BLaER1 treated with 17β-estradiol and CSF1 and Interleukin-3, amounts not matched to agents 10 nM and 100 nM (cell line): ENCODE results near the gene SLC7A6OS.

Source experiments
- H3K27ac ChIP-seq, 11 experiments: shearing (Covaris generic); formaldehyde crosslinking; 2 replicates each; pipeline ENCODE4 v1.8.1; 2022
- H3K27me3 ChIP-seq, 11 experiments: shearing (Covaris generic); formaldehyde crosslinking; 2 replicates each; pipeline ENCODE4 v1.8.1; 2022
- H3K36me3 ChIP-seq, 11 experiments: shearing (Covaris generic); formaldehyde crosslinking; 2 replicates each; pipeline ENCODE4 v1.8.1; 2022
- H3K4me1 ChIP-seq, 10 experiments: shearing (Covaris generic); formaldehyde crosslinking; 2 replicates each; pipeline ENCODE4 v1.8.1; 2022
- H3K4me2 ChIP-seq, 11 experiments: shearing (Covaris generic); formaldehyde crosslinking; 2 replicates each; pipeline ENCODE4 v1.8.1; 2022
- H3K4me3 ChIP-seq, 10 experiments: shearing (Covaris generic); formaldehyde crosslinking; 2 replicates each; pipeline ENCODE4 v1.8.1; 2022
- H3K9ac ChIP-seq, 11 experiments: shearing (Covaris generic); formaldehyde crosslinking; 2 replicates each; pipeline ENCODE4 v1.8.1; 2022
- H3K9me3 ChIP-seq, 11 experiments: shearing (Covaris generic); formaldehyde crosslinking; replicated peaks in 1 of 11; 2 replicates each; pipeline ENCODE4 v1.8.1; 2022
- H4K20me1 ChIP-seq, 11 experiments: shearing (Covaris generic); formaldehyde crosslinking; 2 replicates each; pipeline ENCODE4 v1.8.1; 2022
- Cebpa-rat ChIP-seq, 11 experiments: shearing (Covaris generic); IDR thresholded peaks; 2 replicates each; pipeline ENCODE4 v1.8.1; 2022

Gene SLC7A6OS

GRCh38 chr16:68276223-68276622 lies 34.5 kb downstream of the SLC7A6OS start:
- H3K27me3 ChIP-seq: no peaks in the 10 kb centered on the region
- peaks cover 12 to 76% (median 47%) of the 10 kb centered on the region in 11 experiments; a peak in 20 of 22 replicates for H4K20me1 ChIP-seq
- peaks cover 29 to 50% (median 38%) of the 10 kb centered on the region in 10 experiments; a peak in 19 of 20 replicates for H3K4me1 ChIP-seq
- no peak for TF ChIP-seq Cebpa-rat (IDR thresholded peaks at IDR 0.05)
- H3K27ac ChIP-seq: no peak overlapping the region
- H3K36me3 ChIP-seq: peaks cover 34 to 99% (median 89%) of the 10 kb centered on the region in 11 experiments
- no peak overlapping the region for H3K4me3 ChIP-seq
- H3K9ac ChIP-seq: peak overlapping the region in 3 of 11 experiments; percentile 4 to 22 (median 12); a peak in 2 of 22 replicates
- peak overlapping the region in 1 of 11 experiments; percentile 8; a peak in 3 of 22 replicates for H3K4me2 ChIP-seq
- no peaks in the 10 kb centered on the region; a peak in 3 of 22 replicates for H3K9me3 ChIP-seq

- Histone ChIP-seq H3K4me2 (peak overlapping the region in 4 of 11 experiments; percentile 2 to 14 (median 7); a peak in 5 of 22 replicates), H3K4me1 (peaks cover 24 to 45% (median 33%) of the 10 kb centered on the region in 10 experiments; a peak in 19 of 20 replicates)
Measured at GRCh38 chr16:68275611-68276191, 35.0 kb downstream of the SLC7A6OS start.

GRCh38 chr16:68274441-68274840 lies 36.3 kb downstream of the SLC7A6OS start:
- no peak overlapping the region for H3K27ac ChIP-seq
- no peak for TF ChIP-seq Cebpa-rat (IDR thresholded peaks at IDR 0.05)

More at GRCh38 chr16:68275611-68276191, 35.0 kb downstream of the SLC7A6OS start:
- Histone ChIP-seq H3K9ac (peak overlapping the region in 2 of 11 experiments; percentile 4 to 12; a peak in 2 of 22 replicates), H3K4me3 (no peak overlapping the region), H4K20me1 (peaks cover 12 to 76% (median 52%) of the 10 kb centered on the region in 11 experiments; a peak in 20 of 22 replicates), H3K9me3 (no peaks in the 10 kb centered on the region; a peak in 3 of 22 replicates), H3K27ac (no peak overlapping the region), H3K36me3 (peaks cover 39 to 99% (median 90%) of the 10 kb centered on the region in 11 experiments), H3K27me3 (no peaks in the 10 kb centered on the region)
- no peak for TF ChIP-seq Cebpa-rat (IDR thresholded peaks at IDR 0.05)

GRCh38 chr16:68273896-68274295 lies 36.9 kb downstream of the SLC7A6OS start:
- no peaks in the 10 kb centered on the region; a peak in 3 of 22 replicates for H3K9me3 ChIP-seq
- H4K20me1 ChIP-seq: peaks cover 12 to 80% (median 68%) of the 10 kb centered on the region in 11 experiments; a peak in 20 of 22 replicates
- TF ChIP-seq Cebpa-rat (IDR thresholded peaks at IDR 0.05): no peak
- H3K27ac ChIP-seq: no peak overlapping the region
- peaks cover 48 to 99% (median 88%) of the 10 kb centered on the region in 11 experiments for H3K36me3 ChIP-seq
- H3K4me3 ChIP-seq: no peak overlapping the region
- H3K27me3 ChIP-seq: no peaks in the 10 kb centered on the region
- peaks cover 15 to 35% (median 28%) of the 10 kb centered on the region in 10 experiments; a peak in 16 of 20 replicates for H3K4me1 ChIP-seq
- no peak overlapping the region for H3K9ac ChIP-seq
- H3K4me2 ChIP-seq: no peak overlapping the region

More at GRCh38 chr16:68274441-68274840, 36.3 kb downstream of the SLC7A6OS start:
- H3K4me3 ChIP-seq: no peak overlapping the region
- H3K4me2 ChIP-seq: peak overlapping the region in 1 of 11 experiments; percentile 24; a peak in 1 of 22 replicates
- H3K36me3 ChIP-seq: peaks cover 48 to 99% (median 89%) of the 10 kb centered on the region in 11 experiments
- no peak overlapping the region for H3K9ac ChIP-seq
- no peaks in the 10 kb centered on the region for H3K27me3 ChIP-seq
- H3K9me3 ChIP-seq: no peaks in the 10 kb centered on the region; a peak in 3 of 22 replicates
- peaks cover 12 to 76% (median 63%) of the 10 kb centered on the region in 11 experiments; a peak in 20 of 22 replicates for H4K20me1 ChIP-seq
- peaks cover 15 to 35% (median 28%) of the 10 kb centered on the region in 10 experiments; a peak in 17 of 20 replicates for H3K4me1 ChIP-seq

GRCh38 chr16:68273459-68273858 lies 37.3 kb downstream of the SLC7A6OS start:
- Histone ChIP-seq H3K27ac (no peak overlapping the region), H3K9ac (no peak overlapping the region; a peak in 1 of 22 replicates), H3K27me3 (no peaks in the 10 kb centered on the region), H3K4me1 (peaks cover 15 to 38% (median 30%) of the 10 kb centered on the region in 10 experiments; a peak in 18 of 20 replicates), H3K4me3 (no peak overlapping the region), H4K20me1 (peaks cover 12 to 84% (median 72%) of the 10 kb centered on the region in 11 experiments; a peak in 20 of 22 replicates), H3K9me3 (no peaks in the 10 kb centered on the region; a peak in 2 of 22 replicates), H3K4me2 (no peak overlapping the region), H3K36me3 (peaks cover 48 to 99% (median 89%) of the 10 kb centered on the region in 11 experiments)
- peak in 2 of 11 experiments; percentile 20 to 49; a peak in 2 of 22 replicates for TF ChIP-seq Cebpa-rat (IDR thresholded peaks at IDR 0.05)

GRCh38 chr16:68272507-68273209 lies 38.1 kb downstream of the SLC7A6OS start:
- H3K27me3 ChIP-seq: no peaks in the 10 kb centered on the region
- peaks cover 20 to 46% (median 38%) of the 10 kb centered on the region in 10 experiments; a peak in 19 of 20 replicates for H3K4me1 ChIP-seq
- H3K36me3 ChIP-seq: peaks cover 53 to 100% (median 89%) of the 10 kb centered on the region in 11 experiments
- TF ChIP-seq Cebpa-rat (IDR thresholded peaks at IDR 0.05): no peak
- no peak overlapping the region for H3K4me3 ChIP-seq
- H3K27ac ChIP-seq: no peak overlapping the region
- peaks cover 12 to 92% (median 80%) of the 10 kb centered on the region in 11 experiments; a peak in 20 of 22 replicates for H4K20me1 ChIP-seq
- no peaks in the 10 kb centered on the region; a peak in 1 of 22 replicates for H3K9me3 ChIP-seq
- H3K9ac ChIP-seq: peak overlapping the region in 1 of 11 experiments; percentile 29; a peak in 1 of 22 replicates
- H3K4me2 ChIP-seq: peak overlapping the region in 6 of 11 experiments; percentile 2 to 35 (median 25); a peak in 7 of 22 replicates

GRCh38 chr16:68270353-68270752 lies 40.4 kb downstream of the SLC7A6OS start:
- H4K20me1 ChIP-seq: peaks cover 12 to 100% (median 84%) of the 10 kb centered on the region in 11 experiments; a peak in 20 of 22 replicates
- TF ChIP-seq Cebpa-rat (IDR thresholded peaks at IDR 0.05): no peak
- no peak overlapping the region for H3K9ac ChIP-seq
- peaks cover 53 to 86% (median 79%) of the 10 kb centered on the region in 11 experiments for H3K36me3 ChIP-seq
- H3K9me3 ChIP-seq: no peaks in the 10 kb centered on the region
- H3K4me1 ChIP-seq: peaks cover 26 to 60% (median 52%) of the 10 kb centered on the region in 10 experiments
- no peak overlapping the region for H3K4me2 ChIP-seq
- no peak overlapping the region for H3K27ac ChIP-seq
- H3K4me3 ChIP-seq: no peak overlapping the region
- H3K27me3 ChIP-seq: no peaks in the 10 kb centered on the region

GRCh38 chr16:68269793-68270192 lies 41.0 kb downstream of the SLC7A6OS start:
- Histone ChIP-seq H3K9me3 (no peaks in the 10 kb centered on the region), H3K27ac (no peak overlapping the region), H3K36me3 (peaks cover 50 to 80% (median 74%) of the 10 kb centered on the region in 11 experiments), H3K27me3 (no peaks in the 10 kb centered on the region), H4K20me1 (peaks cover 12 to 100% (median 82%) of the 10 kb centered on the region in 11 experiments; a peak in 20 of 22 replicates), H3K4me2 (no peak overlapping the region), H3K9ac (no peak overlapping the region), H3K4me3 (no peak overlapping the region), H3K4me1 (peaks cover 21 to 57% (median 50%) of the 10 kb centered on the region in 10 experiments)
- no peak for TF ChIP-seq Cebpa-rat (IDR thresholded peaks at IDR 0.05)
